HG02840 (cell line): ENCODE data around the gene RASAL3.
"Not testable (repeated sequence)": the region's sequence is repeated elsewhere in the genome, so short reads cannot be mapped to it uniquely, and the experiment has no call there.

Experiments
- ATAC-seq: cut with Tn5 transposase; IDR thresholded peaks from one replicate; pipeline ENCODE4 v1.9.1; 2021; ENCODE audit warnings: mild to moderate bottlenecking, moderate library complexity, moderate number of reproducible peaks; ENCODE audit not compliant: unreplicated experiment, low FRiP score

Gene RASAL3

DNA sequence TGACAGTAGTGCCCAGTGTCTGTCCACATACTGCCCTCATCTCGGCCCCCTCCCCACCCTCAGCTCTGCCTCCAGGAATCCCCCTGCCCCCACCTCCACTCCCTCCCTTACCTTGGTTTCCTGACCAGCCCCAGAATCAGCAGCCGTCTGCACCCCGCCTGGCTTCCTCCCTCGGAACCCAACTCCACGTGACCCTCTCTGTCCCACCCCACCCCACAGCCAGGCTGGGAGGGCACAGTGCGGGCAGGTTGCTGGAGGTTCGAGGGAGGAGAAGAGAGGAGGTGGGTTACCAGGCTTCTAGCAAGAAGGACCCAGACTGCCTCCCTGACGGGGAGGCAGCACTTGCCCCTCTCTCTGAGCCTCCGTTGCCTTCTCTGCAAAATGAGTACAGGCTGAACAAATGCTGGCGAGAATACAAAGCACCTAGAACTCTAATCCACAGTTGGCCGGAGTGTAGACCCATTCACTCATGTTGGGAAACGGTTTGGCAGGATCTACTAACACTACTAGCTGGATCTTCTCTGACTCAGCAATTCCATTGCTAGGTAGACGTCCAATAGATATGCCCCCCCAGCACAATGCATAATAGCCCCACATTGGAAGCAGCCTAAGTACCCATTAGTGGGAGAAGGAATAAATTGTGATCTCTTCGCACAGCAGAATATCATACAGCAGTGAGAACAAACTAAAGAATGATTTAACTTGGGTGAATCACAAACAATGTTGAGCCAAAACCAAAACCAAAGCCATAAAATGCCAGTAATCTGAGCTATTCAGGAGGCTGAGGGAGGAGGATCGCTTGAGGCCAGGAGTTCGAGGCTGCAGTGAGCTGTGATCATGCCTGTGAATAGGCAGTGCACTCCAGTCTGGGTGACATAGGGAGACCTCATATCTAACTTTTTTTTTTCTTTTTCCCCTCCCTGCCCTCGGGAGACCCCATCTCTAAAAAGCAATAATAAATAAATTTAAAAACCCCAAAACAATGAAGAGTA lies at the start of gene RASAL3:
RASAL3 (minus strand) TSS at position 151 of the 992 bp plus-strand sequence. CDS start 186 bp downstream, outside the sequence.
- no peak for ATAC-seq

DNA sequence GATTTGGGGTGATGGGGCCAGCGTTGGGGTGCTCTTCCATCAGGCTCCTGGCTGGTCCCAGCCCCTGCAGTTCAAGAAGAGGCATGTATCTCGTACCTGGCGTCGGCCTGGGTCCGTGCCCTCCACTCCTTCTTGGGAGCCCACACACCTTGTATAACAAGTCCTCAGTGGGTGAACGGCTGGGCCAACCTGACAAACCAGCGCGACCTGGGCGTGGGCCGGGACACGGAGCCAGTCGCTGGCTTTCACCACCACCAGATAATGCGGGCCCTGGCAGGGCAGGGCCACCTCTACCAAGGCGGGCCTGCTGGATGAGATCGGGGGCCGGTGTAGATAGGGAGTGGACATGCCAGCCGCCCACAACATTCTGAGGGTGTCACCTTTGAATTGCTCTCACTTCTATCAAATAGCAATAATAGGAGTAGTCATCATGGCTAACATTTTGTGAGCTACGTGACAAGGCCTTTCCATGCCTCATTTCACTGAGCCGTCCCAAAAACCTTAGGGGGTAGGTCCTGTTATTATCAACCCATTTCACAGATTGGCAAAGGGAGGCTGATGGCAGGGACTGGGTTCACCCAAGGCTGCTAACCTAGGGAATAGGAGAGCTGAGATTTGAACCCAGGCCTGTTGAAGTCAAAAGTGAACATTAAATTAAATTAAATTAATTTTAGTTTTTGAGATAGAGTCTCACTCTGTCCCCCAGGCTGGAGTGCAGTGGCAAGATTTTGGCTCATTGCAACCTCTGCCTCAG lies 47.5 kb upstream of the RASAL3 start:
- ATAC-seq, result no peak

- no peak for ATAC-seq
Measured at GRCh38 chr19:15508035-15508710, 43.8 kb upstream of the RASAL3 start, which contains the start of gene CYP4F22. CYP4F22 (plus strand) TSS chr19:15508525; CDS start chr19:15525337, 16,812 bp downstream.

- ATAC-seq, result no peak
Measured at GRCh38 chr19:15507068-15508034, 43.0 kb upstream of the RASAL3 start.

DNA sequence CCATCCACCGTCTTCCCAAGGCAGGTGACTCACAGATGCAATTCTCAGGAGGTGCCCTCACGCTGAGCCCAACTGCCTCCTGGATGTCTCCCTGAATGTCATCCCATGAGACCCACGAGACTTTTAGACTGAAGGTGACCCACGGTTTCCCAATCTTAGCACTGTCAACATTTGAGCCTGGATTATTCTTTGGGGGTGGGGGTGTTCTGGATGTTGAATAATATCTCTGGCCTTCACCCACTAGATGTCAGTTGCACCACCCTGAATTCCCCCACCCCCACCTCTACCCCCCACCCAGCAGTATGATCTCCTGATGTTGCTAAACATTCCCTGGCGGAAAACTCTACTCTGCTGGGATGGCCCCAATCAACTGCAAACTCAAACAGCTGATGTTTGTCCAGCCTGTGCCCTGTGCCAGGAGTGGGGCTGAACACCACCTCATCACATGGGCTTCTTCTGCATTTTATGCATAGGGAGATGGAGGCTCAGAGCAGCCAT lies 41.8 kb upstream of the RASAL3 start:
- no peak for ATAC-seq

DNA sequence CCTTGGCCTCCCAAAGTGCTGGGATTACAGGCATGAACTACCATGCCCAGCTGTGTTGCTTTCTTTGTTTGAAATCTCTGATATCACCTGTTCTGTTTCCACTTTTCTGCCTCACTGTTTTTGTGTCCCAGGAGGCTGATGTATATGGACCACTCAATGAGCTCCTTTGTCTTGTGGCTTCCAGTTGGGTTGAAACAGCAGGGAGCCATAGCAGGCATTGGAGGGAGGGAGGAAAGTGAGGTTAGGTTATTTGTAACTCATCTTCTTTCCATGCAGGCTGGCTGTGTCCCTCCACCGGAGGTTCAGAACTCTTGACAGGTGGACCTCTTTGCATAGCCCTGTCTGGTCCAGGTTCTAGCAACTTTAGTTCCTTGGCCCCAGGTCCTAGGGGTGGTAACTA lies 37.9 kb upstream of the RASAL3 start:
- ATAC-seq, result no peak

- ATAC-seq, result no peak
Measured at GRCh38 chr19:15501596-15501995, 37.3 kb upstream of the RASAL3 start.

DNA sequence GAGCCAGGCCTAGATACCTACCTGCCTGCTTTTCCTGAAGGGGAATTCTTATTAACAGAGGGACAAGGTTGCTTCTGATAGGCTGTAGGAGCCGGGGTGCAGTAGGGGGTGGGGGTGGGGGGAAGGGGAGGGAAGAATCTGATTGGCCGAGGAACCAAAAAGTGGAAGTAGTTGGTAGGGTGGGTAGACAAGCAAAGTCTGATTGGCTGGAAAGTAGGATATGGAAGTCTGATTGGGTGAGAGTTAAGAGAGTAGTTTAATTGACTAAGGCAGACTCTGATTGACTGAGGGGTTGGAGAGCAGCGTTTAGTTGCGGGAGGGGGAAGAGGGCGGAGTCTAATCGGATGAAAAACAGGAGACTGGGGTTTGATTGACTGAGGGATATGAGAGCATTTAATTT lies 34.6 kb upstream of the RASAL3 start:
- no peak for ATAC-seq

- no peak for ATAC-seq
Measured at GRCh38 chr19:15498156-15498858, 34.0 kb upstream of the RASAL3 start.

GRCh38 chr19:15495151-15495550 lies 30.8 kb upstream of the RASAL3 start:
- no peak for ATAC-seq

GRCh38 chr19:15488489-15489226 lies 24.3 kb upstream of the RASAL3 start:
- no peak for ATAC-seq

DNA sequence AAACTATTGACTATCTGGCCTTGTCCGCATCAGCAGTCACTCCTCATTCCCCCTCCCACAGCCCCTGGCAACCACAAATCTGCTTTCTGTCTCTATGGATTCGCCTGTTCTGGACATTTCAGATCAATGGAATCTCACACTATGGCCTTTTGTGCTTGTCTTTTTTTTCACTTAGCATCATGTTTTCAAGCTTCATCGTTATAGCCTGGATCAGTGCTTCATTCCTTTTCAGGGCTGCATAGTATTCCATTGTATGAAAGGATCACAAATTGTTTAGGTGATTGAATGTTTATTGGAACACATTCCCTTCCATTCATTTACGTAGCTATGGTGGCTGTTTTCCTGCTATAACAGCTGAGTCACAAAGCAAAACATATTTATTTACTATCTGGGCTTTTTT lies 22.7 kb upstream of the RASAL3 start:
- ATAC-seq, result no peak

GRCh38 chr19:15485768-15486167 lies 21.4 kb upstream of the RASAL3 start:
- not testable (repeated sequence) for ATAC-seq

- not testable (repeated sequence) for ATAC-seq
Measured at GRCh38 chr19:15480996-15481395, 16.7 kb upstream of the RASAL3 start.

- no peak for ATAC-seq
Measured at GRCh38 chr19:15479391-15480345, 15.3 kb upstream of the RASAL3 start, which contains the start of gene PGLYRP2. PGLYRP2 (minus strand) TSS chr19:15479501; CDS start chr19:15479371, 130 bp downstream.

- no peak for ATAC-seq
Measured at GRCh38 chr19:15476325-15476724, 12.0 kb upstream of the RASAL3 start.

DNA sequence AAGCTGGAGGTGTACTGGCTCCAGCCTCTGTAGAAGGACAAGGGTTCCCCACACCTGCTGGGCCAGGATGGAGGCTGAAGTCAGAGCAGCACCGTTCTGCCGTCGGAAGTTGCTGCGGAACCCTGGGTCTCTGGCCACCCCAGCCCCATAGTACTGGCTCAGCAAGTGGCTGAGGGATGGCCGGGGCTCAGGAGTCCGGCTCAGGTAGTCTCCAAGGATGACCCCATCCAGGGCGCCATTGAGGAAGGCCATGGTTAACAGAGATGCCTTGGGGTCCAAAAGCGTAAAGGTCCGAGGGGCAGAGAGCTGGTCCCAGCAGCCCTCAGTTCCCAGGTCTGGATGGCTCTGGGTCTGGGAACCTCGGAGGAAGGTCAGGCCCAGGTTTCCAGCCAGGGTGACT lies 11.3 kb upstream of the RASAL3 start:
- no peak for ATAC-seq
